ENCODE data around the gene KDF1. TPM values are rescaled to one million over a fixed set of nuclear protein-coding genes. Genes with fewer than 3 reads are reported as not detected.

The KDF1 gene
- total RNA-seq, 1 donor from 2014 or later, result 11.9 TPM

DNA sequence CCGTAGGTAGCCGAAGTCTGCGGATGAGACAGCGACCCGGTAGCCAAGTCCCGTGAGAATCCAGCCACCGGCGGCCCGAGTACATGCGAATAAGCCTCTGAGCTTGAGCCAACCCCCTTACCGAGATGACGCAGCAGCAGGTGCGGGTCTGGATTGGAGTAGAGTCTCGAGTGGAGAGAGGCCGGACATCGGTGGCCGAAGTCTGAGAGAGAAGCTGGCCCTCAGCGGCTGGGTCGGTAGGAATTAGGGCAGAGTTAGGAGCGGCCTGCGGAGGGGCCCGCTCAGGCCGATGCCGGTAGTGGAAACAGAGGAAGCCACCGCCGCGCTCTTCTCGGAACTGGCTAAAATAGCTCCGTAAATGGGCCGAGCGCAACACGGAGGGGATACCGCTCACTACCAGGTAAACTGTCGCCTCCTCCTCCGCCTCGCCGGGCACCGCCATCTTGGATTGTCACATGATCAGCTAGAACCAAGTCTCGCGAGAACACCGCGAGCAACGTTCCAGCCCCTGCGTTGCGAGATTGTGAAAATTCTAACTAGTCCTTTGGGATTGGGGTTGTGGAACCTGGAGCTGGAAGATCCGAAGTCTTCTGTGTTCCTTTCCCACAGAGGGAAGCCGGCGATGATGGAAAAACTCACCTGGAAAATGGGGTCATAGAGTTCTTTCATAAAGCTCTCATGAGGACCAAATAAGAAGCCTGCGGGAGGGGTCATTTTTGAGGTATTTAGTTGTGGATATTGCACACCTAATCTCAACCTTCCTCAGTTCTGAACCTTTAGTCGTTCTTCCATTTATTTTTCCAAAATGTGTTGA, 60.1 kb downstream of the KDF1 start, which contains the start of gene GPATCH3:
TSS of gene GPATCH3 (minus strand) at position 467 of the 814 bp plus-strand sequence. CDS start at position 442, 25 bp downstream.
- H3K4me1 Mint-ChIP-seq, result peaks cover 21% of the 10 kb centered on the region
- H3K27me3 Mint-ChIP-seq (ENCODE audit: low read depth), result no peaks in the 10 kb centered on the region
- H3K27ac Mint-ChIP-seq, result peak within 1 kb of the TSS; percentile 99
- H3K36me3 Mint-ChIP-seq, result peaks cover 8% of the 10 kb centered on the region
- H3K4me3 Mint-ChIP-seq, result peak within 1 kb of the TSS; percentile 98
- TF ChIP-seq, protein P1, sequence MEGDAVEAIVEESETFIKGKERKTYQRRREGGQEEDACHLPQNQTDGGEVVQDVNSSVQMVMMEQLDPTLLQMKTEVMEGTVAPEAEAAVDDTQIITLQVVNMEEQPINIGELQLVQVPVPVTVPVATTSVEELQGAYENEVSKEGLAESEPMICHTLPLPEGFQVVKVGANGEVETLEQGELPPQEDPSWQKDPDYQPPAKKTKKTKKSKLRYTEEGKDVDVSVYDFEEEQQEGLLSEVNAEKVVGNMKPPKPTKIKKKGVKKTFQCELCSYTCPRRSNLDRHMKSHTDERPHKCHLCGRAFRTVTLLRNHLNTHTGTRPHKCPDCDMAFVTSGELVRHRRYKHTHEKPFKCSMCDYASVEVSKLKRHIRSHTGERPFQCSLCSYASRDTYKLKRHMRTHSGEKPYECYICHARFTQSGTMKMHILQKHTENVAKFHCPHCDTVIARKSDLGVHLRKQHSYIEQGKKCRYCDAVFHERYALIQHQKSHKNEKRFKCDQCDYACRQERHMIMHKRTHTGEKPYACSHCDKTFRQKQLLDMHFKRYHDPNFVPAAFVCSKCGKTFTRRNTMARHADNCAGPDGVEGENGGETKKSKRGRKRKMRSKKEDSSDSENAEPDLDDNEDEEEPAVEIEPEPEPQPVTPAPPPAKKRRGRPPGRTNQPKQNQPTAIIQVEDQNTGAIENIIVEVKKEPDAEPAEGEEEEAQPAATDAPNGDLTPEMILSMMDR (IDR thresholded peaks at IDR 0.05; ENCODE audit: unreplicated experiment), result no peak
- peak; percentile 86 to 88 for DNase-seq (ENCODE audit: low spot score in 2 of 2, unreplicated experiment in 2 of 2)
- H3K9me3 Mint-ChIP-seq, result no peaks in the 10 kb centered on the region

Other genes with a start within 250 kb of the KDF1 start
- gene PIGV, start 172.5 kb downstream of the KDF1 start, total RNA-seq, result 10.7 to 14.0 TPM (median 13.1 TPM) in 3 replicates
- 25.8 to 28.8 TPM (median 28.4 TPM) in 3 replicates for gene ZDHHC18, start 133.8 kb downstream of the KDF1 start, total RNA-seq
- 2.7 to 4.4 TPM (median 3.8 TPM) in 3 replicates for gene SFN, start 97.3 kb downstream of the KDF1 start, total RNA-seq
- 31.1 to 33.4 TPM (median 32.3 TPM) in 3 replicates for gene GPN2, start 70.2 kb downstream of the KDF1 start, total RNA-seq
- 19.5 to 23.5 TPM (median 19.8 TPM) in 3 replicates for gene GPATCH3, start 60.0 kb downstream of the KDF1 start, total RNA-seq
- gene NR0B2, start 46.5 kb downstream of the KDF1 start, total RNA-seq, result not detected in 3 replicates
- 50.8 to 55.3 TPM (median 54.4 TPM) in 3 replicates for gene NUDC, start 38.7 kb downstream of the KDF1 start, total RNA-seq
- gene TRNP1, start 33.2 kb upstream of the KDF1 start, total RNA-seq, result 27.9 to 29.3 TPM (median 28.7 TPM) in 3 replicates
- 3.3 to 4.3 TPM (median 3.4 TPM) in 3 replicates for gene TENT5B, start 52.4 kb upstream of the KDF1 start, total RNA-seq
- gene SLC9A1, start 194.7 kb upstream of the KDF1 start, total RNA-seq, result 32.5 to 34.6 TPM (median 33.9 TPM) in 3 replicates